ENCODE results near the gene NPIPA2.
"Not testable (repeated sequence)": the region's sequence is repeated elsewhere in the genome, so short reads cannot be mapped to it uniquely, and the experiment has no call there.

NPIPA2 gene

GRCh38 chr16:14742273-14743128 lies at the start of gene NPIPA2:
Gene NPIPA2 (plus strand): TSS chr16:14742533. CDS start chr16:14748066, 5,533 bp downstream.
- not testable (repeated sequence) for DNase-seq

- DNase-seq, result not testable (repeated sequence)
Measured at GRCh38 chr16:14694129-14694528, 48.2 kb upstream of the NPIPA2 start, which contains the start of gene PLA2G10. Gene PLA2G10 (minus strand): TSS chr16:14694308. CDS start chr16:14694229, 79 bp downstream.

- not testable (repeated sequence) for DNase-seq
Measured at GRCh38 chr16:14701859-14702258, 40.5 kb upstream of the NPIPA2 start.

- not testable (repeated sequence) for DNase-seq
Measured at GRCh38 chr16:14702672-14703071, 39.7 kb upstream of the NPIPA2 start.

GRCh38 chr16:14703156-14704011 lies 38.9 kb upstream of the NPIPA2 start, which contains the start of gene NPIPA3:
Gene NPIPA3 (plus strand): TSS chr16:14703411. CDS start chr16:14708944, 5,533 bp downstream.
- not testable (repeated sequence) for DNase-seq

GRCh38 chr16:14733233-14733632 lies 9.1 kb upstream of the NPIPA2 start:
- DNase-seq, result not testable (repeated sequence)

- not testable (repeated sequence) for DNase-seq
Measured at GRCh38 chr16:14740832-14741385, 1.4 kb upstream of the NPIPA2 start.

GRCh38 chr16:14741794-14742193 lies 539 bp upstream of the NPIPA2 start:
- not testable (repeated sequence) for DNase-seq

GRCh38 chr16:14773654-14774053 lies 31.3 kb downstream of the NPIPA2 start:
- DNase-seq, result not testable (repeated sequence)

- not testable (repeated sequence) for DNase-seq
Measured at GRCh38 chr16:14775624-14776023, 33.3 kb downstream of the NPIPA2 start.

GRCh38 chr16:14776763-14777162 lies 34.4 kb downstream of the NPIPA2 start:
- not testable (repeated sequence) for DNase-seq

GRCh38 chr16:14779368-14779877 lies 37.1 kb downstream of the NPIPA2 start:
- not testable (repeated sequence) for DNase-seq

GRCh38 chr16:14786180-14786579 lies 43.8 kb downstream of the NPIPA2 start:
- not testable (repeated sequence) for DNase-seq

GRCh38 chr16:14789577-14789976 lies 47.2 kb downstream of the NPIPA2 start:
- DNase-seq, result not testable (repeated sequence)

- not testable (repeated sequence) for DNase-seq
Measured at GRCh38 chr16:14790320-14790956, 48.1 kb downstream of the NPIPA2 start.

- DNase-seq, result not testable (repeated sequence)
Measured at GRCh38 chr16:14792914-14793313, 50.6 kb downstream of the NPIPA2 start.

- DNase-seq, result not testable (repeated sequence)
Measured at GRCh38 chr16:14797558-14797957, 55.2 kb downstream of the NPIPA2 start.

GRCh38 chr16:14803577-14803976 lies 61.2 kb downstream of the NPIPA2 start:
- DNase-seq, result not testable (repeated sequence)

GRCh38 chr16:14807184-14807678 lies 64.9 kb downstream of the NPIPA2 start:
- DNase-seq, result not testable (repeated sequence)

- DNase-seq, result not testable (repeated sequence)
Measured at GRCh38 chr16:14813890-14814289, 71.6 kb downstream of the NPIPA2 start.

Data from NCI-H2171 treated with DMSO at 0.1 percent for 48 hours (cell line).